Left ventricle myocardium inferior (tissue), 1 donor: Measurements from ENCODE around the gene SEC61A1. TPM values are rescaled to one million over a fixed set of nuclear protein-coding genes. Genes with fewer than 3 reads are reported as not detected.

Source experiments
- DNase-seq: peaks from one replicate; pipeline ENCODE4 v3.0.0-alpha.2; 2020
- H3K27ac ChIP-seq: fragments of 200-600 bp; replicated peaks from 2 replicates; pipeline ENCODE4 v1.8.0; 2021
- H3K27me3 ChIP-seq: fragments of 200-600 bp; 2 replicates; pipeline ENCODE4 v1.8.0; 2021; ENCODE audit warnings: low read depth
- H3K36me3 ChIP-seq: fragments of 200-600 bp; 2 replicates; pipeline ENCODE4 v1.8.0; 2021
- H3K4me1 ChIP-seq: fragments of 200-600 bp; 2 replicates; pipeline ENCODE4 v1.8.0; 2021
- H3K4me3 ChIP-seq: fragments of 200-600 bp; 2 replicates; pipeline ENCODE4 v1.8.0; 2021; ENCODE audit warnings: mild to moderate bottlenecking, moderate library complexity
- H3K9me3 ChIP-seq: fragments of 200-600 bp; replicated peaks from 2 replicates; pipeline ENCODE4 v1.8.0; 2021
- CTCF ChIP-seq: fragments of 200-600 bp; IDR thresholded peaks from 2 replicates; pipeline ENCODE4 v1.8.0; 2021; ENCODE audit warnings: antibody characterized with exemption, mild to moderate bottlenecking, borderline replicate concordance
- intact Hi-C: fragments of 100-400 bp; cut with micrococcal nuclease; formaldehyde crosslinking; loops from one replicate; pipeline ENCODE4 v1.11.0; 2022
- total RNA-seq: library from RNA; stranded (reverse); fragmentation: NEBNext Ultra II Directional; extraction: Animal tissue kit (Norgen Biotek cat#: 25700); gene quantifications from one replicate; pipeline ENCODE4 v1.2.1, GENCODE V29; 2021
- donor health status: DM: no; HTN: yes; CAD: no; lungs with severe emphysema.

SEC61A1 gene
- total RNA-seq, 1 donor from 2014 or later = 65.8 TPM

- H3K36me3 ChIP-seq = peaks cover 60% of the 10 kb centered on the region
- H3K9me3 ChIP-seq = no peaks in the 10 kb centered on the region
- intact Hi-C loops = no loop called here
- no peak for DNase-seq
- no peak for TF ChIP-seq CTCF
- H3K4me3 ChIP-seq = no peak overlapping the region
- no peak overlapping the region for H3K27ac ChIP-seq
- no peaks in the 10 kb centered on the region for H3K27me3 ChIP-seq
- peaks cover 44% of the 10 kb centered on the region for H3K4me1 ChIP-seq
These were observed 19.7 kb downstream of the SEC61A1 start for GRCh38 chr3:128071771-128072453.

GRCh38 chr3:128072454-128073184 is 20.4 kb downstream of the SEC61A1 start:
- intact Hi-C loops = no loop called here
- no peak for TF ChIP-seq CTCF
- peak overlapping the region; percentile 69 for H3K27ac ChIP-seq
- no peaks in the 10 kb centered on the region for H3K27me3 ChIP-seq
- H3K4me3 ChIP-seq = no peak overlapping the region
- DNase-seq = no peak
- peaks cover 53% of the 10 kb centered on the region for H3K36me3 ChIP-seq
- H3K9me3 ChIP-seq = no peaks in the 10 kb centered on the region
- peaks cover 51% of the 10 kb centered on the region for H3K4me1 ChIP-seq

- Histone ChIP-seq H3K4me3 (no peak overlapping the region), H3K9me3 (no peaks in the 10 kb centered on the region), H3K4me1 (peaks cover 56% of the 10 kb centered on the region), H3K27ac (peak overlapping the region; percentile 69), H3K36me3 (peaks cover 47% of the 10 kb centered on the region), H3K27me3 (no peaks in the 10 kb centered on the region)
- no peak for DNase-seq
- TF ChIP-seq CTCF = no peak
- intact Hi-C loops = no loop called here
These were observed 21.0 kb downstream of the SEC61A1 start for GRCh38 chr3:128073185-128073725.

GRCh38 chr3:128073807-128074206 is 21.6 kb downstream of the SEC61A1 start:
- intact Hi-C loops = no loop called here
- TF ChIP-seq CTCF = no peak
- peak overlapping the region; percentile 69 for H3K27ac ChIP-seq
- H3K36me3 ChIP-seq = peaks cover 41% of the 10 kb centered on the region
- no peaks in the 10 kb centered on the region for H3K9me3 ChIP-seq
- no peak for DNase-seq
- H3K4me1 ChIP-seq = peaks cover 56% of the 10 kb centered on the region
- H3K4me3 ChIP-seq = no peak overlapping the region
- H3K27me3 ChIP-seq = no peaks in the 10 kb centered on the region

GRCh38 chr3:128074851-128075521 is 22.7 kb downstream of the SEC61A1 start:
- no peaks in the 10 kb centered on the region for H3K9me3 ChIP-seq
- peaks cover 67% of the 10 kb centered on the region for H3K4me1 ChIP-seq
- DNase-seq = no peak
- intact Hi-C loops = no loop called here
- H3K4me3 ChIP-seq = peak overlapping the region; percentile 73
- no peak for TF ChIP-seq CTCF
- H3K27ac ChIP-seq = peak overlapping the region; percentile 69
- H3K36me3 ChIP-seq = peaks cover 29% of the 10 kb centered on the region
- no peaks in the 10 kb centered on the region for H3K27me3 ChIP-seq
